ENCODE results near the gene GOLGA1. TPM values are rescaled to one million over a fixed set of nuclear protein-coding genes. Genes with fewer than 3 reads are reported as not detected.
A peak's percentile ranks its signal among the peaks of the same experiment; 100 is the strongest.

The GOLGA1 gene
- total RNA-seq, 1 experiment from 2014 or later, result 18.9 TPM

DNA sequence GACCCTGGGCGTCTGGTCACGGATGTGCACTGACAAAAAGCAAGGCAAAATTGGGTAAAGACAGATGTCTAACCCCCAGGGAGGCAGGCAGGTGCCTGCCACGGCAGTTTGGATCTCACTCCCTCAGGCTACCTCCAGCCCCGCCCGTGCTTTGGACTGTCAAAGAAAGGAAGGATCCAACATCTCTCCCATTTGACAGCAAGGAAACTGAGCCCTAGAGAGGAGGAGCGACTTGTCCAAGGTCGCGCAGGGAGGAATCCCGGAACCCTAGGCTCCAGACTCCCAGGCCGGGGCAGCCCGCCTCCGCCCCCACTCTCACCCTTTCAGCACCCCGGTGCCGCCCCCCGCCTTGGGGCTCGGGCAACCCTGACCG, 376 bp downstream of the GOLGA1 start:
- H3K4me3 ChIP-seq (ENCODE audit: low read depth, low read length), result peak overlapping the region; percentile 74
- intact Hi-C loops (cut with micrococcal nuclease; ENCODE audit: unreplicated experiment), result loop anchor here (1.0 to 5.0 kb wide), 3 partner anchors 72 to 203 kb away; partner anchors contain the start of genes NR6A1 and SCAI
- Mint-ChIP-seq H3K27ac (ENCODE audit: unreplicated experiment) (peak overlapping the region; percentile 95), H3K9me3 (ENCODE audit: unreplicated experiment) (no peaks in the 10 kb centered on the region), H3K36me3 (ENCODE audit: insufficient read depth, unreplicated experiment) (peaks cover 22% of the 10 kb centered on the region), H3K4me1 (ENCODE audit: low read depth, unreplicated experiment) (no peaks in the 10 kb centered on the region), H3K27me3 (ENCODE audit: insufficient read depth, unreplicated experiment) (no peaks in the 10 kb centered on the region), H3K4me3 (ENCODE audit: unreplicated experiment) (peak overlapping the region; percentile 95)
- H3K4me1 ChIP-seq, result peaks cover 5% of the 10 kb centered on the region; the same call in 1 of the 2 replicates
- TF ChIP-seq, protein P1, sequence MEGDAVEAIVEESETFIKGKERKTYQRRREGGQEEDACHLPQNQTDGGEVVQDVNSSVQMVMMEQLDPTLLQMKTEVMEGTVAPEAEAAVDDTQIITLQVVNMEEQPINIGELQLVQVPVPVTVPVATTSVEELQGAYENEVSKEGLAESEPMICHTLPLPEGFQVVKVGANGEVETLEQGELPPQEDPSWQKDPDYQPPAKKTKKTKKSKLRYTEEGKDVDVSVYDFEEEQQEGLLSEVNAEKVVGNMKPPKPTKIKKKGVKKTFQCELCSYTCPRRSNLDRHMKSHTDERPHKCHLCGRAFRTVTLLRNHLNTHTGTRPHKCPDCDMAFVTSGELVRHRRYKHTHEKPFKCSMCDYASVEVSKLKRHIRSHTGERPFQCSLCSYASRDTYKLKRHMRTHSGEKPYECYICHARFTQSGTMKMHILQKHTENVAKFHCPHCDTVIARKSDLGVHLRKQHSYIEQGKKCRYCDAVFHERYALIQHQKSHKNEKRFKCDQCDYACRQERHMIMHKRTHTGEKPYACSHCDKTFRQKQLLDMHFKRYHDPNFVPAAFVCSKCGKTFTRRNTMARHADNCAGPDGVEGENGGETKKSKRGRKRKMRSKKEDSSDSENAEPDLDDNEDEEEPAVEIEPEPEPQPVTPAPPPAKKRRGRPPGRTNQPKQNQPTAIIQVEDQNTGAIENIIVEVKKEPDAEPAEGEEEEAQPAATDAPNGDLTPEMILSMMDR (IDR thresholded peaks at IDR 0.05; ENCODE audit: insufficient read depth in 1 of 2, low read depth in 1 of 2, low read length in 1 of 2, severe bottlenecking in 1 of 2, unreplicated experiment in 1 of 2), result no peak
- no peaks in the 10 kb centered on the region for H3K9me3 ChIP-seq
- ChIA-PET CTCF (no interaction called here), POLR2A (no interaction called here)
- no TSS peak for BruUV-seq (replicated peaks)
- no peak for DNase-seq
- H3K36me3 ChIP-seq (ENCODE audit: control insufficient read depth, insufficient read depth, low read length), result no peaks in the 10 kb centered on the region; the same call in 1 of the 2 replicates
- no peaks in the 10 kb centered on the region for H3K27me3 ChIP-seq (replicated peaks; ENCODE audit: control insufficient read depth, insufficient read depth, low read length)

DNA sequence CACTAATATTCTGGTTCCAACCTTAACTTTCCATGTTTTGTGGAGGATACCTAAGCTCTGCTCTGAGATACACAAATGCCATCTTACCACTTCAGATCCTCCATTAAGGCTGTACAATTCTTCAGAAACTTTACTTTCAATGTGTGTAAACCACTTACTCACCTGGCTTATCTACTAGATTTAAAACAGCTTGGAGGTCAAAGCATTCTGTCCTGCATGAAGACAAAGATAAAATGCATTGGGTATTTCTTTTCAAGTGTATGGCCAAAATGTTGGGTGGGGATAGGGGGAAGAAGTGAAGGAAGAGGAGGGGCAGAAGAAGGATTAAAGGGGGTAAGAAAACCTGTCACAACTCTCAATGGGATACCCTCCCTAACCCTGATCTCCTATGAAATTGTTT, 939 bp downstream of the GOLGA1 start:
- no peak for DNase-seq
- Histone ChIP-seq H3K36me3 (ENCODE audit: control insufficient read depth, insufficient read depth, low read length) (no peaks in the 10 kb centered on the region; the same call in 1 of the 2 replicates), H3K9me3 (no peaks in the 10 kb centered on the region), H3K4me3 (ENCODE audit: low read depth, low read length) (peak overlapping the region; percentile 74), H3K27me3 (replicated peaks; ENCODE audit: control insufficient read depth, insufficient read depth, low read length) (no peaks in the 10 kb centered on the region), H3K4me1 (peaks cover 5% of the 10 kb centered on the region; the same call in 1 of the 2 replicates)
- Mint-ChIP-seq H3K27ac (ENCODE audit: unreplicated experiment) (peak overlapping the region; percentile 95), H3K27me3 (ENCODE audit: insufficient read depth, unreplicated experiment) (no peaks in the 10 kb centered on the region), H3K4me3 (ENCODE audit: unreplicated experiment) (peak overlapping the region; percentile 95), H3K36me3 (ENCODE audit: insufficient read depth, unreplicated experiment) (peaks cover 22% of the 10 kb centered on the region), H3K9me3 (ENCODE audit: unreplicated experiment) (no peaks in the 10 kb centered on the region), H3K4me1 (ENCODE audit: low read depth, unreplicated experiment) (no peaks in the 10 kb centered on the region)
- intact Hi-C loops (cut with micrococcal nuclease; ENCODE audit: unreplicated experiment), result loop anchor here (1.0 to 5.0 kb wide), 3 partner anchors 71 to 203 kb away; partner anchors contain the start of genes NR6A1 and SCAI
- ChIA-PET CTCF (no interaction called here), POLR2A (no interaction called here)
- TSS peak; percentile 64 for BruUV-seq (replicated peaks)
- TF ChIP-seq, protein P1 (IDR thresholded peaks at IDR 0.05; ENCODE audit: insufficient read depth in 1 of 2, low read depth in 1 of 2, low read length in 1 of 2, severe bottlenecking in 1 of 2, unreplicated experiment in 1 of 2), result no peak

DNA sequence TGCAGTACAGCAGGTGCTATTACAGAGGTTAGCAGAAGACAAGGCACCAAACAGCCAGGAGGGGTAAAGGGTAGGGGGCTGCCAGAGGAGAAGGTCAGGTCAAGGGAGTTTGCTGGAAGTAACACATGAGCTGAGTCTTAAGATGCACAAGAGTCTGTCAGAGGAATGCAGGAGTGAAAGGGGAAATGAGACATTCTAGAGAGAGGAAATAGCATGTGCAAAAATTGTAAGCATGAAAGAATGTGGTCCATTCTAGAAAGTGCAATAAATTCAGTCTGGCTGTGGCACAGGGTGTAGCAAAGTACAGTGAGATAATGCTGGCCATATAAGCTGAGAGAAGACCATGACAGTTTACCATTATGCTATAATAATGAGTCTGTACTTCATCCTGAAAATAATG, 6.6 kb downstream of the GOLGA1 start:
- Mint-ChIP-seq H3K27ac (ENCODE audit: unreplicated experiment) (no peak overlapping the region), H3K36me3 (ENCODE audit: insufficient read depth, unreplicated experiment) (peaks cover 9% of the 10 kb centered on the region), H3K4me3 (ENCODE audit: unreplicated experiment) (no peak overlapping the region), H3K4me1 (ENCODE audit: low read depth, unreplicated experiment) (no peaks in the 10 kb centered on the region), H3K27me3 (ENCODE audit: insufficient read depth, unreplicated experiment) (no peaks in the 10 kb centered on the region), H3K9me3 (ENCODE audit: unreplicated experiment) (no peaks in the 10 kb centered on the region)
- no peak overlapping the region for H3K4me3 ChIP-seq (ENCODE audit: low read depth, low read length)
- TF ChIP-seq, protein P1 (IDR thresholded peaks at IDR 0.05; ENCODE audit: insufficient read depth in 1 of 2, low read depth in 1 of 2, low read length in 1 of 2, severe bottlenecking in 1 of 2, unreplicated experiment in 1 of 2), result no peak
- H3K4me1 ChIP-seq, result no peaks in the 10 kb centered on the region
- POLR2A ChIA-PET, result no interaction called here
- no TSS peak for BruUV-seq (replicated peaks)
- no peak for DNase-seq
- H3K36me3 ChIP-seq (ENCODE audit: control insufficient read depth, insufficient read depth, low read length), result no peaks in the 10 kb centered on the region; the same call in 1 of the 2 replicates
- CTCF ChIA-PET, result no interaction called here
- no peaks in the 10 kb centered on the region for H3K27me3 ChIP-seq (replicated peaks; ENCODE audit: control insufficient read depth, insufficient read depth, low read length)
- intact Hi-C loops (cut with micrococcal nuclease; ENCODE audit: unreplicated experiment), result no loop called here
- no peaks in the 10 kb centered on the region for H3K9me3 ChIP-seq

Measured in Caco-2 (cell line).